WERI-Rb-1 (cell line): ENCODE results near the gene SCOC.

Source experiments
- DNase-seq: peaks from one replicate; pipeline ENCODE4 v3.0.0-alpha.2; 2020
- H3K27ac ChIP-seq: fragments of 250-450 bp; sonication (Bioruptor Pico); 2 replicates; pipeline ENCODE4 v1.5.1; 2020; ENCODE audit warnings: mild to moderate bottlenecking, moderate library complexity
- H3K27me3 ChIP-seq: fragments of 250-450 bp; sonication (Bioruptor Pico); 2 replicates; pipeline ENCODE4 v1.5.1; 2021; ENCODE audit warnings: mild to moderate bottlenecking, low read depth, moderate library complexity; ENCODE audit not compliant: insufficient read depth, severe bottlenecking
- H3K36me3 ChIP-seq: fragments of 250-450 bp; sonication (Bioruptor Pico); 2 replicates; pipeline ENCODE4 v1.5.1; 2020; ENCODE audit warnings: mild to moderate bottlenecking, moderate library complexity
- H3K4me3 ChIP-seq: 2 replicates; pipeline ENCODE4 v1.5.1; 2011; ENCODE audit warnings: low read depth, mild to moderate bottlenecking, control low read depth, low read length
- H3K9me3 ChIP-seq: fragments of 250-450 bp; sonication (Bioruptor Pico); 2 replicates; pipeline ENCODE4 v1.5.1; 2021; ENCODE audit warnings: mild to moderate bottlenecking, moderate library complexity; ENCODE audit not compliant: severe bottlenecking
- TF ChIP-seq, protein P1 (sequence below): IDR thresholded peaks from 2 replicates; pipeline ENCODE4 v1.5.1; 2011; ENCODE audit warnings: low read depth, mild to moderate bottlenecking, control low read depth, inconsistent platforms, low read length

Gene SCOC

DNA sequence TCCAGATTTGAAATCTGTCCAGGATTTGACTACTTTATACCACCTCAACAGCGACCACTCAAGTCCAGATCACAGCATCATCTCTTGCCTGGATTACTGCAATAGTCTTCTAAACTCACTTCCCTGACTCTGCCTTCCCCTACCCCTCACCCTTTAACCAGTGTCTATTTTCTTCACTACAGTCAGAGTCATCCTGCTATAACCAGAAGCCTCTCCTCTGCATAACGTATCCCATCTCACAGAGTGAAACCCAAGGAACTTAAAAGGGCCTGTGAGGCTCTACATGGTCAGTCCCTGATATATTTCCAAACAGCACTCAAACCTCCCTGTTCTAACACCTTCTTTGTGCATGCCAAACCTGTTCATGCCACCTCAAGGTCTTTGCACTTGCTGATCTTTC is 40.7 kb upstream of the SCOC start:
- Histone ChIP-seq H3K27me3 (no peaks in the 10 kb centered on the region), H3K27ac (no peak overlapping the region), H3K9me3 (no peaks in the 10 kb centered on the region), H3K36me3 (no peaks in the 10 kb centered on the region), H3K4me3 (no peak overlapping the region)
- TF ChIP-seq, protein P1, sequence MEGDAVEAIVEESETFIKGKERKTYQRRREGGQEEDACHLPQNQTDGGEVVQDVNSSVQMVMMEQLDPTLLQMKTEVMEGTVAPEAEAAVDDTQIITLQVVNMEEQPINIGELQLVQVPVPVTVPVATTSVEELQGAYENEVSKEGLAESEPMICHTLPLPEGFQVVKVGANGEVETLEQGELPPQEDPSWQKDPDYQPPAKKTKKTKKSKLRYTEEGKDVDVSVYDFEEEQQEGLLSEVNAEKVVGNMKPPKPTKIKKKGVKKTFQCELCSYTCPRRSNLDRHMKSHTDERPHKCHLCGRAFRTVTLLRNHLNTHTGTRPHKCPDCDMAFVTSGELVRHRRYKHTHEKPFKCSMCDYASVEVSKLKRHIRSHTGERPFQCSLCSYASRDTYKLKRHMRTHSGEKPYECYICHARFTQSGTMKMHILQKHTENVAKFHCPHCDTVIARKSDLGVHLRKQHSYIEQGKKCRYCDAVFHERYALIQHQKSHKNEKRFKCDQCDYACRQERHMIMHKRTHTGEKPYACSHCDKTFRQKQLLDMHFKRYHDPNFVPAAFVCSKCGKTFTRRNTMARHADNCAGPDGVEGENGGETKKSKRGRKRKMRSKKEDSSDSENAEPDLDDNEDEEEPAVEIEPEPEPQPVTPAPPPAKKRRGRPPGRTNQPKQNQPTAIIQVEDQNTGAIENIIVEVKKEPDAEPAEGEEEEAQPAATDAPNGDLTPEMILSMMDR, result no peak
- no peak for DNase-seq

DNA sequence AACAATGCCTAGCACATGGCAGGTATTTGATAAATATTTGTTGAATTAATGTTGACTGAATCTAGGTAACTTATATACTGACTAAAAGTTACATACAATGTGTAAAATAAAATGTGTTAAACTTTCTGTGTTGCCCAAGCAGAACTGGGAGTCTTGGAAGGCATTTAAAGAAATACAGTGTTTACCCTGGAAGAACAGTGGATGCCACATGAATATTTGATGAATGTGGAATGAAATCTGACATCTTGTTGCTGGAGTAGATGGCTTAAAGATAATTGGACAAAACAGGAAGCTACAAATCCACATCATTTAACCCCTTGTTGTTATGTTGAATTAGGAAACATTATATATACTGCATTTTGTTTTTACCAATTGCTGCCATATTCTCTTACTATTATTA is 39.9 kb upstream of the SCOC start:
- Histone ChIP-seq H3K9me3 (no peaks in the 10 kb centered on the region), H3K4me3 (no peak overlapping the region), H3K36me3 (no peaks in the 10 kb centered on the region), H3K27ac (no peak overlapping the region), H3K27me3 (no peaks in the 10 kb centered on the region)
- DNase-seq, result no peak
- TF ChIP-seq, protein P1, result no peak

DNA sequence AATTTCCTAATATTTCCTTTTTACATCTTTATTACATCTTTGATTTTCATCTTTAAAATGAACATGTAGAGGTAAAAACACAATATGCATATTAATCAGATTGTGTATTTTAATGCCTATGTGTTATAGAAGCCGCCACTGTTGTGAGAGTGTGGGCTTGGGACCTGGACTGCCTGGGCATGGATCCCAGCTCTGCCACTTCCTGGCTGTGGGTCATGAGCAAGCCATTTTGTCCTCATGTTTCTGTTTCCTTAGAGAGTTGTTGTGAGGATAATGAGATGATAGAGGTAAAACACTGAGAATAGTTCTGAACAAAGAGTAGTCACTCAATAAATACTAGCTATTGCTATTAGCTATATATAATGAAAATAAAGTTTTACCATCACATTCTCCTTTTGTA is 38.4 kb upstream of the SCOC start:
- TF ChIP-seq, protein P1, result no peak
- DNase-seq, result no peak
- H3K27ac ChIP-seq, result no peak overlapping the region
- H3K27me3 ChIP-seq, result no peaks in the 10 kb centered on the region
- H3K9me3 ChIP-seq, result peaks cover 2% of the 10 kb centered on the region
- no peaks in the 10 kb centered on the region for H3K36me3 ChIP-seq
- H3K4me3 ChIP-seq, result no peak overlapping the region

GRCh38 chr4:140336730-140337129 is 36.7 kb upstream of the SCOC start:
- DNase-seq, result no peak
- Histone ChIP-seq H3K4me3 (no peak overlapping the region), H3K27ac (no peak overlapping the region), H3K9me3 (peaks cover 2% of the 10 kb centered on the region), H3K27me3 (no peaks in the 10 kb centered on the region), H3K36me3 (no peaks in the 10 kb centered on the region)
- TF ChIP-seq, protein P1, result no peak

DNA sequence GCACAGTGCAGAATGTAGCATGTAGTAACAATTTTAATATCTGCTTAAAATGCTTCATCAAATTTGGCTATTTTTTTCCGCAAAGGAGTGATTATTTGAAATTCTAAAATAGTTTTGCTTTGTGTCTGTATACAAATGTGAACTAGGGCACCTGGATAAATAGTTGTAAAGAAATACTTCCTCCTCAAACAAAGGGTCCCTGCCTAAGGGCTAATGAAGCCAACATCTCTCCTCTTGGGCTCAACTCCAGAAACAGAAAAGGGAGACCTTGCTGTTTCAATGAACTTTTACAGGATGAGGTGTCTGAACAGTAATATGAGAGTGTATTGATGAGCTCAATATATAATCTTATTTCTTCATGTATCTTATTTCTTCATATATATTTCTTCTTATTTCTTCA is 30.8 kb upstream of the SCOC start:
- no peaks in the 10 kb centered on the region for H3K36me3 ChIP-seq
- H3K4me3 ChIP-seq, result no peak overlapping the region
- H3K27me3 ChIP-seq, result no peaks in the 10 kb centered on the region
- TF ChIP-seq, protein P1, result no peak
- DNase-seq, result no peak
- H3K27ac ChIP-seq, result no peak overlapping the region
- H3K9me3 ChIP-seq, result peaks cover 2% of the 10 kb centered on the region

GRCh38 chr4:140343303-140343702 is 30.1 kb upstream of the SCOC start:
- no peaks in the 10 kb centered on the region for H3K36me3 ChIP-seq
- H3K9me3 ChIP-seq, result peaks cover 2% of the 10 kb centered on the region
- H3K27me3 ChIP-seq, result no peaks in the 10 kb centered on the region
- TF ChIP-seq, protein P1, result no peak
- H3K27ac ChIP-seq, result no peak overlapping the region
- H3K4me3 ChIP-seq, result no peak overlapping the region
- DNase-seq, result no peak
